GM10847 (cell line): ENCODE data around the gene CEP131.

Experiments
- POLR2A ChIP-seq: IDR thresholded peaks from 2 replicates; pipeline ENCODE4 v1.6.1; 2011; ENCODE audit not compliant: insufficient read length; ENCODE audit errors: extremely low read depth

The CEP131 gene

GRCh38 chr17:81164371-81165245, 58.2 kb downstream of the CEP131 start:
- TF ChIP-seq POLR2A = no peak

GRCh38 chr17:81163703-81164370, 58.9 kb downstream of the CEP131 start:
- TF ChIP-seq POLR2A = no peak

- no peak for TF ChIP-seq POLR2A
Observed at GRCh38 chr17:81163051-81163695, 59.6 kb downstream of the CEP131 start.

GRCh38 chr17:81162491-81162890, 60.3 kb downstream of the CEP131 start:
- TF ChIP-seq POLR2A = no peak

- TF ChIP-seq POLR2A = no peak
Observed at GRCh38 chr17:81161972-81162371, 60.8 kb downstream of the CEP131 start.

- no peak for TF ChIP-seq POLR2A
Observed at GRCh38 chr17:81161536-81161935, 61.2 kb downstream of the CEP131 start.

- TF ChIP-seq POLR2A = no peak
Observed at GRCh38 chr17:81160747-81161453, 61.9 kb downstream of the CEP131 start.

GRCh38 chr17:81160306-81160705, 62.5 kb downstream of the CEP131 start:
- TF ChIP-seq POLR2A = no peak

GRCh38 chr17:81159611-81160265, 63.0 kb downstream of the CEP131 start:
- no peak for TF ChIP-seq POLR2A

GRCh38 chr17:81158688-81159590, 63.8 kb downstream of the CEP131 start:
- no peak for TF ChIP-seq POLR2A

GRCh38 chr17:81157848-81158687, 64.7 kb downstream of the CEP131 start:
- no peak for TF ChIP-seq POLR2A

- no peak for TF ChIP-seq POLR2A
Observed at GRCh38 chr17:81156866-81157805, 65.6 kb downstream of the CEP131 start.
